Panc1 (cell line): ENCODE results near the gene ZNF783. TPM values are rescaled to one million over a fixed set of nuclear protein-coding genes. Genes with fewer than 3 reads are reported as not detected.

ENCODE experiments used
- ATAC-seq: fragments of 200-7000 bp; cut with Tn5 transposase; 2 replicates; pipeline ENCODE4 v1.9.1; 2020; ENCODE audit warnings: mild to moderate bottlenecking, moderate library complexity
- BruUV-seq: library from RNA; stranded (reverse); fragments of 400-500 nt; replicated peaks from 2 replicates; lab custom pipeline; 2021; lab: Mats Ljungman, UMichigan
- CTCF ChIA-PET: fragments of 300-600 bp; sonication (Branson Sonifier 250); formaldehyde crosslinking; loops from one replicate; lab custom pipeline; 2022; ENCODE audit warnings: antibody characterized with exemption; lab: Charles Lee
- POLR2A ChIA-PET: fragments of 300-600 bp; sonication (Branson Sonifier 250); formaldehyde crosslinking; loops from one replicate; lab custom pipeline; 2022; ENCODE audit warnings: antibody characterized with exemption; lab: Charles Lee
- DNase-seq: peaks from one replicate; pipeline ENCODE4 v3.0.0-alpha.2; 2010; ENCODE audit warnings: low read depth, low spot score
- H3K27ac ChIP-seq: 2 replicates; pipeline ENCODE4 v1.5.1; 2011; ENCODE audit warnings: mild to moderate bottlenecking, low read length, inconsistent platforms
- H3K27me3 ChIP-seq: fragments of 200-500 bp; sonication (Bioruptor generic); 2 replicates; pipeline ENCODE4 v1.6.0; 2014; ENCODE audit warnings: low read length, inconsistent platforms; ENCODE audit not compliant: control insufficient read depth, insufficient read depth
- H3K36me3 ChIP-seq: fragments of 200-500 bp; sonication (Bioruptor generic); 2 replicates; pipeline ENCODE4 v1.5.1; 2014; ENCODE audit warnings: inconsistent platforms, mild to moderate bottlenecking, low read length, moderate library complexity; ENCODE audit not compliant: control insufficient read depth, insufficient read depth
- H3K4me1 ChIP-seq: 2 replicates; pipeline ENCODE4 v1.5.1; 2011; ENCODE audit warnings: inconsistent platforms, mild to moderate bottlenecking, low read length, moderate library complexity; ENCODE audit not compliant: control insufficient read depth, insufficient read depth
- H3K4me3 ChIP-seq, 2 experiments: 2 replicates each; pipeline ENCODE4 v1.5.1; 2011 to 2012; ENCODE audit warnings: low read depth in 2 of 2, low read length in 2 of 2, mild to moderate bottlenecking in 2 of 2, inconsistent platforms in 1 of 2, moderate library complexity in 1 of 2
- H3K9me3 ChIP-seq: fragments of 200-500 bp; sonication (Bioruptor generic); 2 replicates; pipeline ENCODE4 v1.5.1; 2014; ENCODE audit warnings: low read depth, mild to moderate bottlenecking, inconsistent platforms, low read length, moderate library complexity; ENCODE audit not compliant: control insufficient read depth, insufficient read depth
- CTCF ChIP-seq: fragments of 450-650 bp; IDR thresholded peaks from 2 replicates; pipeline ENCODE4 v1.5.1; 2017; ENCODE audit warnings: mild to moderate bottlenecking
- POLR2AphosphoS5 ChIP-seq: IDR thresholded peaks from 2 replicates; pipeline ENCODE4 v1.6.1; 2012; ENCODE audit warnings: mild to moderate bottlenecking, low read depth, low read length, moderate library complexity
- SIN3A ChIP-seq: IDR thresholded peaks from 2 replicates; pipeline ENCODE4 v1.6.1; 2012; ENCODE audit warnings: low read depth, mild to moderate bottlenecking, low read length, moderate library complexity, borderline replicate concordance; ENCODE audit not compliant: insufficient read depth
- TCF7L2 ChIP-seq: IDR thresholded peaks from 2 replicates; pipeline ENCODE4 v1.6.1; 2011; ENCODE audit warnings: mild to moderate bottlenecking, low read depth, low read length, inconsistent platforms
- in situ Hi-C: cut with HindIII; loops from 2 replicates; pipeline ENCODE4 v1.10.0; 2016; ENCODE audit warnings: low sequenced_read_pairs, low pct_unique_long_range_greater_than_20kb
- intact Hi-C: fragments of 100-400 bp; cut with micrococcal nuclease; formaldehyde crosslinking; loops from one replicate; pipeline ENCODE4 v1.10.0; 2022; ENCODE audit not compliant: unreplicated experiment
- total RNA-seq: library from RNA; stranded (reverse); gene quantifications from one replicate; pipeline ENCODE4 v1.2.1, GENCODE V29; 2021; ENCODE audit not compliant: unreplicated experiment

ZNF783 gene
- total RNA-seq, 1 experiment from 2014 or later: 16.6 TPM

- intact Hi-C loops: no loop called here
- Histone ChIP-seq H3K9me3 (no peaks in the 10 kb centered on the region), H3K4me3 (no peak overlapping the region), H3K27ac (no peak overlapping the region), H3K36me3 (no peaks in the 10 kb centered on the region), H3K27me3 (no peaks in the 10 kb centered on the region), H3K4me1 (no peaks in the 10 kb centered on the region)
- CTCF ChIA-PET: no interaction called here
- no TSS peak for BruUV-seq
- POLR2A ChIA-PET: interaction anchor here (0.6 kb wide), 1 partner anchor 83 kb away, joined by 3 read pairs; no protein-coding TSS in a partner anchor
- TF ChIP-seq SIN3A: no peak
- 0 out of 2 replicates have a peak, but pooled peaks have one; percentile 9 for TF ChIP-seq CTCF
- no peak for TF ChIP-seq TCF7L2
- no peak for TF ChIP-seq POLR2AphosphoS5
- DNase-seq (no peak), ATAC-seq (no peak)
- in situ Hi-C loops: no loop called here
Observed at GRCh38 chr7:149334219-149334618, 72.2 kb downstream of the ZNF783 start.

Other genes with a start within 250 kb of the ZNF783 start
- gene PDIA4, start 233.7 kb upstream of the ZNF783 start, total RNA-seq: 281 TPM
- gene ZNF786, start 171.5 kb upstream of the ZNF783 start, total RNA-seq: 10.1 TPM
- 3.0 TPM for gene ZNF425, start 135.9 kb upstream of the ZNF783 start, total RNA-seq
- gene ZNF398, start 114.7 kb upstream of the ZNF783 start, total RNA-seq: 14.1 TPM
- 31.6 TPM for gene ZNF282, start 66.7 kb upstream of the ZNF783 start, total RNA-seq
- 11.3 TPM for gene ZNF212, start 22.5 kb upstream of the ZNF783 start, total RNA-seq
- gene ZNF777, start 198.9 kb downstream of the ZNF783 start, total RNA-seq: 17.4 TPM
- gene ZNF746, start 235.6 kb downstream of the ZNF783 start, total RNA-seq: 22.2 TPM